GM12801 (cell line): ENCODE measurements around the gene KBTBD12.

Source experiments
- CTCF ChIP-seq: IDR thresholded peaks from one replicate; pipeline ENCODE4 v1.5.1; 2011; ENCODE audit warnings: control low read depth; ENCODE audit not compliant: insufficient read length; ENCODE audit errors: extremely low read depth

KBTBD12 gene

GRCh38 chr3:127964816-127965215 is 49.8 kb downstream of the KBTBD12 start:
- TF ChIP-seq CTCF = no peak

GRCh38 chr3:127967316-127967715 is 52.3 kb downstream of the KBTBD12 start:
- TF ChIP-seq CTCF = no peak

GRCh38 chr3:127970966-127971592 is 56.0 kb downstream of the KBTBD12 start:
- TF ChIP-seq CTCF = no peak

GRCh38 chr3:127974226-127974625 is 59.2 kb downstream of the KBTBD12 start:
- TF ChIP-seq CTCF = no peak

GRCh38 chr3:127975153-127976029 is 60.4 kb downstream of the KBTBD12 start:
- no peak for TF ChIP-seq CTCF

- TF ChIP-seq CTCF = no peak
These were observed 63.6 kb downstream of the KBTBD12 start for GRCh38 chr3:127978636-127979035.

- TF ChIP-seq CTCF = no peak
These were observed 64.4 kb downstream of the KBTBD12 start for GRCh38 chr3:127979473-127979872.
